NCI-H2107 (cell line): Measurements from ENCODE around the gene BICD2.

Experiments
- DNase-seq: peaks from one replicate; lab custom pipeline; 2025; lab: John Stamatoyannopoulos, UW

The BICD2 gene

DNA sequence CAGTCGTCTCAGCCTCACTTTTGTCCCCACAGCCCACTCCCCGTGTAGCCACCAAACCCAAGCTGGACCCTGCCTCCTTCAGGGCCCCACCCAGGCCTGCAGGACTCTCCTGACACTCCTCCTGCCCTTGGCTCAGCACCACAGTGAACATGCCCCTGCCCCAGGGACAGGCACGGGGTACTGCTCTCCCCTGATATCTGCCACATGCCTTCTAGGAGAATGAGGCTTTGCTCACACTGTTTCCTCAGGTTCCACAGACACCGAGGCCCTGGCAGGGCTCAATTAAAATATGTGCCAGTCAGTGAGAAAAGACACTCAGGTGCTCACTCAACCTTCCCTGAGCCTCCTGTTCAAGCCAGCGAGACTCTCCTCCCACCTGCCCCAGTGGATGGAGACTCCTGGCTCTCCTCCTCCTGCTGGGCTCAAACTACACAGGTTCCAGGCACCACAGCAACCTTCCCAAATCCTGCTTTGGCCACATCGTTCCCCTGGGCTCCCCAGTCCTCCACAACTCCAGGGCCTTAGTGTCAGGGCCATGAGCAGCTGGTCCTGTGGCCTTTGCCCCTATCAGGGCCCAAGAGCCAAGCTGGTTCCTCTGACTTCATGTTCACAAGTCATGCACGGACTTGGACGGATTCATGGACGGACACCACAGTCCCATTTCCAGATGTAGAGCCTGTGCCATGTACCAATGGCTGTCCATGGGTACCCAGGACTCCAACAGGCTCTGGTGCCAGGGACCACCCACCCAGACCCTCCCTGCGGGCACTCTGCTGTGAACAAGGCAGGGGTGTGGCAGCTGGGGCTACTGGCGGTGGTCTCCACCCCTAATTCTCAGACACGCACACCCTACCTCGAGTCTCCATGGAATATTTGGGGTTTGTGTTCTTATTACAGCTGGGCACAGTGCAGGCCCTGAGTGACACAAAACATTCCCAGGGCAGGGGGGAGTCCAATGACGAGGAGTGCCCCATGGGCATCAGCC lies 36.6 kb downstream of the BICD2 start:
- DNase-seq = no peak

DNA sequence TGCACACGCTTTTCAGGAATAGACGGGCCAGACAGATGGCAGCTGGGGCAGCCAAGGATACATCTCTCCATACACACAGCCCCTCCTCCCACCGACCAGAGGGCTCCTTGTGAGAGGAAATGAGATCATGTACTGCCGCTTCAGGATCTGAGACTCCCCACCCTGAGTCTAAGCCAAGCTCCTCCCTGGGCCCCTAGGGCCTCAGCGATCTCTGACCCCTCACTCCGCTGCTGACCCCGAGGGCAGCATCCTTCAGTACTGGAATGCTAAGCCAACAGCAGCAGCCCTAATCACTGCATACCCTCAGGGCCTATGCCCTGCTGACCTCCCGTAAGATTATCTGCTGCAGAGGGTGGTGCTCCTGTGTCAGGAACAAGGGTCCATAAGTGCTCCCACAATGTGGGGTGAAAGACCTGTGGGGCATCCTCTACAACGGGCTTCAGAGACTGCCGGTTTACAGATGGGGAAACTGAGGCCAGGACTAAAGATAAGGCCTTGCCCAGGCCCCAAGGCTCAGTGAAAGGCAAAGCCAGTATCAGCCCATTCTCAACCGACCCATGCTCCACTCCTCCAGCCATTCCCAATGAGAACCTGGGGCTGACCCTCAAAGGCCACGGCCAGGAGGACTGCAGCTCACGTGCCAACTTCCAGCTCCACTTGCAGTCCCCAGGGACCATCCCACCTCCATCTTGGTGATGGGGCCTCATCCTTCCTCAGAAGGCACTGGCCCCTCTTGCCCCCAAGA lies 37.5 kb downstream of the BICD2 start:
- DNase-seq = no peak

DNA sequence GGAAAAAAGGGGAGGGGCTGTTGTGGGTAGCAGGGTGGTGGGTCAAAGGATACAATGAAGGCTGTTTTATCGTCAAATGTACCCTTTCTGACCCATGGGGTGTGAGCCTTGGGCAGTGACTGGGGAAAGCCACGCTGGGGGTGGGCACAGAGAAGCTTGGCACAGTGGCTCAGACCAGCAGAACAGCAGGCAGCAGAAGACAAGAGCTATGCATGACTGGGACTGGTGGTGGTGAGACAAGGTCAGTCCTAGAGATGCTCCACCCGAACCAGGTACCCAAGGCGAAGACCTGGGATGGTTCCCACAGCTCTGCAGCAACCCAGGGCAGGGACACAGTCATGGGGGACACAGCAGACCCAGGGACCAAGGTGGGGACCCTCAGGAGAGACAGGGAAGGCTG lies 38.3 kb downstream of the BICD2 start:
- DNase-seq = no peak

DNA sequence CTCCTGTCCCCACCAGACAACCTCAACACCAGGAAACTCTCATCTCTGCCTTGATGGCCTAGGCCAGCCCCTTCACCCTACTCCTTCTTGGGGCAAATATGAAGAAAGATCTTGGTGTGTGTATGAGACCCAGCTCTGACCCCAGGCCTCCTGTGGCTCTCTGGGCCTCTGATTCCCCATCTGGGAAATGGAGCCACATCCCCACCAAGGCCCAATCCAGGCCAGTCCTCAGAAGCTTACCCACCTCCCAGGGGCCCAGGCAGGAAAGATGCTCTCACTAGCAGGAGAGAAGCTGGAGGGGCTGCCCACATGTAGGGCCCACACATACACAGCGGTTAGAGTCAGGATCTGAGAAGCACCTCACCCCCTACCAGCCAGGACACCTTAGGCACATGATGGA lies 38.9 kb downstream of the BICD2 start:
- no peak for DNase-seq

DNA sequence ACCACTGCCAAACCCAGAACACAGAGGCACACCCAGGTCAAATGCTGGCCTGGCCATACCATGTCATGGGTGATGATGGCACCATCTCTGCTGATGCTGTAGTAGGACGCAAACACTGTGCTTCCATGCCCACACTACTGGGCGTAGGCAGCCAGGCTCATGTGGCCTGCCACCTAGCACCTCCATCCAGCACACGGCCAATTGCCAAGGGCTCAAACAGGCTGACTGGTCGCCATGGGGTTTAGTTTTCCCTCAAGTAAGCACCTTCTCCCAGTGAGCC lies 39.4 kb downstream of the BICD2 start:
- no peak for DNase-seq

DNA sequence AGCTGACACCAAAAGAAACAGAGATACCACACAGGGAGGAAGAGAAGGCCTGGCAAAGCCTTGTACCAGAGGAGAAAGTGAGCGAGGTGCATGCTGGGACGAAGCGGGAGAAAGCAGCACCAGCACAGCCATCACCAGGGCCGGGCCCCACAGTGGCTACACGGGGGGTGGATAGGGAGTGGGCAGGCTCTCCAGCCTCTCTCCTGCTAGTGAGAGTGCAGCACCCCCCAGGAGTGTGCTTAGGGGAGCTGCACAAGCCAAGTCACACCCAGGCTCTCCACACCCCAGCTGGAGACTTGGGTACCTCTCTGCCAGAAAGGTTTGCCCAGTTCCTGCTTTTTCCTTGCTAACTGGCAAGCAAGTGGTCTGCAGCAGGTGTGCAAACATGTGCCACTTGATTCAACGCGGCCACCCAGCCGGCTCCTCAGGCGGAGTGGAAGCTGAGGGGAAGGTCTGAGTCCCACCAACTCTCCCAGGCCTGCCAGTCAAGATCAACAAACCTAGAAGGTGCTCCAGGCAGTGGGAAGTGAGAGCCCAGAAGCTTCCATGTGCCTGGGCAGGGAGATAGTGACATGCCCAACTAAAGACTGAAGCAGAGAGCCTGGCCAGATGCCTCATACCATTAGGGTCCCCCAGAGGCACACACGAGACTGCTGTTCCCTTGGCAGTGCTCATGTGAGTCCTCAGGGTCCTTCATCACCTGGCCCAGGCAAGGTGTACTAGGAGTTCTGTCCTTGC lies 39.9 kb downstream of the BICD2 start:
- no peak for DNase-seq

DNA sequence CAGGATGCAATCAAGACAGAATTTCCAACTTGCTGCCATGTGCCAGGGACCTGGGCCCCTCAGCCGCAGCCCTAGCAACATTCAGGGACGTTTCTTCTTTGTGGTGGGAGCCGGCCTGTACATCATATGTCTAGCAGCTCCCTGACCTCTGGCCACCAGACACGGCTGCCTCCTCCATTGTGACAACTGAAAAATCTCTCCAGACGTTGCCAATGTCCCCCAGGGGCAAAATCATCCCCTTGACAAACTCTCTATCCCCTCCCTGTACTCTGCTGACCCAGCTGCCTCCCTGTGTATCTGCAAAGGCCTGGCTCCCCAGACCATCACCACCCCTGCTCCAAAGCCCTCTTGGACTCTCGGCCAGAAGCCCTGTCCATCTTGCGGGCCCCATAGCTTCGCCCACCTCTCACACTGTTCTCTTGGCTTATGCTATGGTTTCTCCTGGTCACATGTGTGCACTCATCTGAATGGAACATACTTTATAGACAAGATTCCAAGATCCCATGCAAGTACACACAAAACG lies 40.8 kb downstream of the BICD2 start:
- DNase-seq = no peak

DNA sequence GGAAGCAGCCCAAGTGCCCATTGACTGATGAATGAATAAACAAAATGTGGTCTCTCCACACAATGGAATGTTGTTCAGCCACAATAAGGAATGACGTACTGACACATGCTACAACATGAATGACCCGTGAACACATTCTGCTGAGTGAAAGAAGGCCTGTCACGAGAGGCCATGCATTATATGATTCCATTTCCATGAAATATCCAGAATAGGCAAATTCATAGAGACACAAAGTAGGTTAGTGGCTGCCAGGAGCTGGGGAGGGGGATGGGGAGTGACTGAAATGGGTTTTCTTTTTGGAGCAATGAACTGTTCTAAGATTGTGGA lies 41.4 kb downstream of the BICD2 start:
- no peak for DNase-seq

DNA sequence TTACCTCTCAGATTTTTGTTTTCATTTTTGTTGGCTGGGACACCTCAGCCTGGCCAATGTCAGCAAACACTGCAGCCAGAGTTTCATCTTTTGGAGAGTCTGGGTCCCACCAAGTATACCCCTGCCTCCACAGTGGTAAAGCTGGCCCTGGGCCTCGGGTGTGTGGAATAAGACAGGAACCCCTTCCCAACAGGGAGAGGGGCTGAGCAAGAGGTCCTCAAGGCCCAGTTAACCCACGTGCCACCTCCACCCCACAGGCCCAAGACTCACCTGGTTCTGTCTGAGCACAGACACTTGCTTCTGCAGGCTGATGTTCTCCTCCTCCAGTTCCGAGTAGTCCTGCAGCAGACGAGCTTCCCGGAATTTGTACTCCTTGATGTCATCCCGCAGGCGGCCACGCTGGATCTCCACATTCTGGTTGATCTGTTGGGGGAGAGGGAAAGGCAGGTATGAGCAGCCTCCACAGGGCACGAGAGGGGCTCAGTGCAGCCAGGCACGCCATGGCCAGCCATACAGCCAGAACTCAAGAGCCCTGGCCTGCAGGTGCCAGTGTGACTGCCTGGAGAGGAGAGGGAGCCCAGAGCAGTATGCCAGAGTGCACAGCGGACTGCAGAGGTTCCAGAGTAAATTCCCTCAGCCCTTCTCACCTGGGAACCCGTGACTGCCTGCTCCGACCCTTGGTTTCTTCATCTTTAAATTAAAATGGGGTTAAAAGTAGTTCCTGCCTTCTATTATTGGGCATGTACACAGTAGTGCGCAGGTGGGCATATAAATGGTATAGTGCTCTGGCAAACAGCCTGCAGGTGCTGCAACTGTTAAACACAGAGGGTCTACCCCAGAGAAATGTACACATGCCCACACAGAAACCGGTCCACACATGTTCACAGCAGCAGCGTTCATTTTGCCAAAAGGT lies 42.0 kb downstream of the BICD2 start:
- no peak for DNase-seq

DNA sequence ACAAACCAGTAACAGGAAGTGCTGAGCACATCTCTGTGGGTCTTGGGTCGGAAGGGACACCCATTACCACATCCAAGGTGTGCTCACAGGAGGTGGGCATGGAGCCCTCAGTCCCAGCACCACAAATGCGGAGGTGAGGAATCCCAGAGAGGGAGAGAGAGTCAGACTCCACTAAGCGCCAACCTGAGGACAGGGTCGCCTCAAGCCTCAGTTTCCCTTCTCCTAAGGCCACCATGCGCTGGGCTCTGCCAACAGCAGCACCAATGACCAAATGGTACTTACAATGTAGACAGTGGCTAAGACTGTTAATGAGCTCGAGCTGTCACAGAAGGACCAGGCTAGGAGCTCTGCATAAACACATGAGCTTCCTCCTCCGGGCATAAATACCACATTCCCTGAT lies 43.1 kb downstream of the BICD2 start:
- no peak for DNase-seq

DNA sequence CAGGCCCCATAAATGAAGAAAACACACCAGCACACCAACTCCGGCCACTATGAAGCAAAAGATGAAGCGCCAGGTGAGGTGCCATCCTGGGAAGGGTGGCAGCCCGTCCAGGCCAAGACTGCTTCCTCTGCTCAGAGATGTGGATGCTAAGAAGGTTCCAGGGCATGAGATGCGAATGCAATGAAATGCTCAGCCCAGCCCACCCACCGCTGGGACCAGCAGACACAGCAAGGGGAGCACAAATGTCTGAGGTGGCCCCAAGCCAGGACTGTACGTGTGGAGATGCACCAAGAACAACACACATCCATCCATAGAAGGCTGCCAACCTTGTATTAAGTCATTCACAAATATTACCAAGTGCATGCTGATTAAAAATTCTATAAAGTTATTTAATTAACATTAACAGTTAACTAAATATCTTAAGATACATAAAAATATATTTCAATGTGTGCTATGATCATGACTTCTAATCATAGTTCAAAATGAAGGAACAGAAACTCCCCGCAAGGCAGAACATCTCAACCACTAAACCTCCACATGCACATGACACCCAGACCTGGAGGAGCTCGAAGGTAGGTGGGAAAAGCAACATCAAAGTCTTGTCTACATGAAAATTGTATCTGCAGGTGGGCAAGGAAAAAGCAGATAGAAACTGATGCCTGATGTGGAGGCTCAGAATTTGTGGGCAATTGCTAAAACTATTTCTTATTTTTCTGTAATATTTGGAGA lies 43.7 kb downstream of the BICD2 start:
- no peak for DNase-seq

DNA sequence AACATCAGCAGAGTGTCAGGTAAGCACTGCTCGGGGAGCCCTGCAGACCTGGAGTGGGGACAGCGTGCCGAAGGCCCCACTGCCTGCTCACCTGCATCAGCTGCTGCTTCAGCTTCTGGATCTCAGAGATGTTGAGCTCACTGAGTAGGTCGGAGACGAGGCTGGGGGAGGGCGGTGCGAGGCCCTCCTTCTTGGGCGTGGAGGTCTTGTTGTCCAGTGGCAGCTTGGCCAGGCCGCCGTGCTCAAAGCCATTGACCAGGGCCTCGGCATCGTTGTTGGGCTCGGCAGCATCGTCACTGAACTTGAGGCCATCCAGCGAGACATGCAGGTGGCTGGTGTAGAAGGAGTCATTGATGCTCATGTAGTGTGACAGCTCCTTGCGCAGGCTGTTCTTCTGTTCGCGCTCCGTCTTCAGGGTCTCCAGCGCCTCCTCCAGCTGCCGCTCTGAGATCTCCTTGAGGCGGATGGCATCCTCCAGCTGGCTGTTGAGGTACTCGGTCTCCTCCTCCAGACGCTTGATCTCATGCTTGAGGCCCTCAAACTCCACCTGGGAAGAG lies 44.3 kb downstream of the BICD2 start:
- no peak for DNase-seq

DNA sequence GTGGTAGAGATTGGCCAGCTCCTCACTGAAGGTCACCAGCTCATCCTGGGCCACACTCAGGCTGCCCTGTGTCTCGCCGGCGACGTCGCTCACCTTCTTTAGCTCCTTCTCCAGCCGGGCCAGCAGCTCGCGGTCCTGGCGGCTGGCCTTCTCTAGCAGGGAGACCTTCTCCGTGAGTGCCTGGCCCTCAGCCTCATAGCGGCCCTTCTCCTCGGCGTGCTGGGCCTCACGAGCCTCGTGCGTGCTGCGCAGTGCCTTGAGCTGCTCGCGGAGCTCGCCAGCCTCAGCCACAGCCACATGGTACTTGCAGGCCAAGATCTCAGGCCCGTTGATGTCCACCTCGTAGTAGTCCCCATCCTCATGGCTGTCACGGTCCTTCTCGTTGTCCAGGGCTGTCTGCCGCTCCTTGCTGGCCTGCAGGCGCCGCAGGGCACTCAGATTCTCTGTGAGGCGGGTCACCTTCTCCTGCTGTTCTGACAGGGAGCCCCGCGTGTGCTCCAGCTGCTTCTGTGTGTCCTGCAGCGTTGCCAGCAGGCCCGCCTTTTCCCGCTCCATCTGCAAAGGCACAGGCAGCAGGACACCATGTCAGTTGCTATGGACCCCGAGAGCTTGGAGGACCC lies 45.5 kb downstream of the BICD2 start:
- DNase-seq = no peak

DNA sequence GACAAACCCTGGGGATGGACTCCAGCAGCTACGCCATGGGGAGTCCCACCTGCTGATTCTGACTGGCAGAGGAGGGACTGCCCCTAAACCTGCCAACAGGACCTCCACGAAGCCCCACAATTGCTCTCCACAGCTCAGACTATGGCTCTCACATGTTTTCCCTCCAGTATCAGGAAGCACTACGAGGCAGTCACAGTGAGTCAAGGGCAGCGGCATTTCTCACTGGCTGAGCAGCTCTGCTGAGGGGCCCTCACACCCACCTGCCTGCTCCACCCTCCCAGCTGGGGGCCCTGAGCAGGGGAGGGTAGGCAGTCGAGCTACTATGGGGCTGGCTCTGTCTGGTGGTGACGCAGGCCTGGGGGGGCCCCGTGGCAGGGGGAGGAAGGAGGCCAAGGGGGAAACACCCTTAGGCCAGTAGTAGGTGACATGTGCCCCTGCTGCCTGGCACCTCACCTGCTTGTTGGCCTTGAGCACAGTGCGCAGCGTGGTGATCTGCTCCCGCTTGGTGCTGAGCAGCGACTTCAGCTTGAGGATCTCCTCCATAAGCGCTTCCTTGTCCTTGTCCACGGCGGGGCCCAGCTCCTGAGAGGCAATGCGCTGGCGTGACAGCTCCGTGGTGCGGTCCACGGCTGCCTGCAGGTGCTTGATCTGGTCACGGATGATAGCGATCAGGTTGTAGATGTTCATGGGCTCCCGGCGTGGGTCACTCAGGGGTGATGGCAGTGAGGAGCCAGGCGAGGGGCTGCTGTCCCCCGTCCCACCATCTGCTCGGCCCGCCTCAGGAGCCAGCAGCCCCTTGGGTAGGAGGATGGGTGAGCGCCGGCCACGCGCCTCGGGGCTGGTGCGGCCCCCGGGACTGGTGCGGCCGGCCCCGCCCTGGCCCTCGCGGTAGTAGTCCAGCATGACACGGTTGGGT lies 46.3 kb downstream of the BICD2 start:
- DNase-seq = no peak

DNA sequence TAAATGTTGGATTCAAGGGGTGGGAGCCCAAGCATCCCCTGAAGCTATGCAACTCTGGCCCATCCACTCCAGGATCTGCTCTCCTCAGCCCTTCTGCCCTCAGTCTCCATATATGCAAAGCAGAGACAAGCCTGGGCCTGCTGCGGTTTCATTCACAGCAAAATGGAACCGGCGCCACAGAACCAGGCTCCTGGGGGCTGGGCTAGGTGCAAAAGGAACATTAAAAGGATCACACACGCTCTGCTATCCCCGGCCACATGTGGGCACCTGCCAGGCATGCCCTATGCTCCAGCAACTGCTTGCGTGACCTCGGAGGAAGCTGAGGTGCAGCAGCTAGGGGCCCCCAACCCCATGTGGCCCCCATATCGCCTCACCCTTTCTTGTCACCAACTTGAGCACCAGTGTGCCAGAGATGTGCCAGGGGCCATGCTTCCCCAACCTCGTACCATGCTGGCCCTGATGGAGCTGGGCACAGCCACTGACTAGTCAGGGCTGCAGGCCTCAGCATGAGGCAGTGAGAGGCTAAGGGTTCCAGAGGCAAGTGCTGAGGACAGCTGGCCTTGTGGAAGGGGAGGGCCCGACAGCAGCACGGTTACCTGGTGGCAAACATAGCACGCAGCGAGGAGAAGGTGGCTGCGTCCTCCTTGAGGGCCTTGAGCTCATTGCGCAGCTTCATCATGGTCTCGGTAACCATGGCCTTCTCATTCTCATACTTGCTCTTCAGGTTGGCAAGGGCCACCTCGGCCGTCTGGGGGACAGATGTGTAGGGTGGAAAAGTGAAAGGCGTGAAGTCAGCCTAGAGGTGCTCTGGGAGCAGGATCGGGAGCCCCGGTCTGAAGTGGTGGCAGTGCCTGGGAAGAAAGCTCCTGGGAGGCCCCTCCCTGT lies 47.2 kb downstream of the BICD2 start:
- no peak for DNase-seq

DNA sequence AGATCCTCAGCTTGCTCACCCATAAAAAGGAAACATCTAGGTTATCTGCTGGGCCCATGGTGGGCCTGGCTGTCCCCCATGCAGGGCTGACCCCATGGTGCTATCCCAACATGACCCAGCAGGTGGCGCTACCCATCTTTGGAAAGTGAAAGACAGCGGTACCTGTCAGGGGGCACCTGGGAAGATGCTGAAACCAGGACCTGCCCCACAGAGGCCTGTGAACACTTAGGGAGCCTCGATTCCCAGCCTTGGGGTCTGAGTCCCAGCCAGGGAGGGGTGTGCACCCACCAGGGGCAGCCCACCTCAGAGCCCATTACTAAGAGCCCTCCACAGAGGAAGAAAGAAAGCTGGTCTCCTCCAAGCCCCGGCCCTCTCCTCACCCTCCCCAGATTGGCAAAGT lies 48.1 kb downstream of the BICD2 start:
- DNase-seq = peak; percentile 29

DNA sequence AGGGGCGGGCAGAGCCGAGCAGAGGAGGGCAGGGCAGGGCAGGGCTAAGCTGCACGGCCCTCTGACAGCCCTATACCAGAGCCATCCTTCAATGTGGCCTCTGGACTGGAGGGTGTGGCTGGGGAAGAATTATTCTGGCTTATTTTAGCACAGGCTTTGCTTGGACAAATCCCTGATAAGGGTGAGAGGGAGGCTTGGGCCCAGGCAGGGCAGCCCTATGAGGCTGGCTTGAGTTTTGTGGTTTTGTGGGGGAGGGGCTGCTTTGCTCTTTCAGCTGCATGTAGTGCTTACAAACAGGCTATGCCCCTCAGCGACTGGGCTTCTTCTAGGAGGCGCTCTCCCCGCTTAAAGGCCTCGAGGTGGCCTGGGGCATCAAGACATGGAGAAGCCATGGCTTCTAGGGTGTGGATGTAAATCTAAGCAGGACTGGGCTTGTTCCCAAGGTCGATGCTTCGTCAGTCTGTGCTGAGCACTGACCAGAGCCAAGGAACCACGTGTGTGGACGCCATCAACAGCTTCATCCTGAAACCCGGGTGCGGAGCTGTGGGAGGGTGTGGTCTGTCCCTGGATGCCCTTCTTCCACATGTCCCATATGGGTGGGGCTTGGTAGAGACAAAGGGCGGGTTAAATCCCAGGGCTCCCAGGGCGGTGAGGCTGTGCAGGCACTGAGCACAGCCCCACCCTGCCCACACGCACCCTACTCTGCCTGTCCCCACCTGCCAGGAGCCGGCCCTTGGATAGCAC lies 49.0 kb downstream of the BICD2 start:
- no peak for DNase-seq
